H1 (cell line): ENCODE data around the gene PTPRCAP.

Source experiments
- EZH2 ChIP-seq: fragments of 200-600 bp; sonication (generic); IDR thresholded peaks from 2 replicates; pipeline ENCODE4 v1.7.1; 2012; ENCODE audit warnings: low read depth, mild to moderate bottlenecking, moderate library complexity, low read length, inconsistent platforms; ENCODE audit not compliant: severe bottlenecking
- HDAC6 ChIP-seq: IDR thresholded peaks from one replicate; pipeline ENCODE4 v1.7.1; 2012; ENCODE audit warnings: low read depth, mild to moderate bottlenecking, inconsistent platforms, low read length, moderate library complexity
- PHF8 ChIP-seq: fragments of 200-600 bp; sonication (generic); conservative IDR thresholded peaks from 2 replicates; pipeline ENCODE4 v1.7.1; 2012; ENCODE audit warnings: low read depth, mild to moderate bottlenecking, inconsistent platforms, low read length, moderate library complexity
- RAD21 ChIP-seq, 2 experiments: IDR thresholded peaks in 1 of 2; conservative IDR thresholded peaks in 1 of 2; 2 replicates each; pipeline ENCODE4 v1.6.1; 2011; ENCODE audit warnings: low read depth in 2 of 2, low read length in 2 of 2, improper control_type of control experiment in 1 of 2, inconsistent platforms in 1 of 2, mild to moderate bottlenecking in 1 of 2, moderate library complexity in 1 of 2
- RXRA ChIP-seq: IDR thresholded peaks from 2 replicates; pipeline ENCODE4 v1.6.1; 2011; ENCODE audit warnings: low read depth, mild to moderate bottlenecking, low read length, moderate library complexity; ENCODE audit not compliant: insufficient read depth
- SIN3A ChIP-seq, 2 experiments: IDR thresholded peaks in 1 of 2; conservative IDR thresholded peaks in 1 of 2; 2 replicates each; pipeline ENCODE4 v1.6.1; 2011 to 2012; ENCODE audit warnings: low read length in 2 of 2, improper control_type of control experiment in 1 of 2, low read depth in 1 of 2, mild to moderate bottlenecking in 1 of 2
- TAF1 ChIP-seq: IDR thresholded peaks from 2 replicates; pipeline ENCODE4 v1.6.1; 2011; ENCODE audit warnings: mild to moderate bottlenecking, low read depth, low read length
- TEAD4 ChIP-seq: IDR thresholded peaks from 2 replicates; pipeline ENCODE4 v1.6.1; 2012; ENCODE audit warnings: low read depth, low read length, inconsistent platforms, mixed read lengths
- ZNF274 ChIP-seq: IDR thresholded peaks from 2 replicates; pipeline ENCODE4 v1.7.0; 2012; ENCODE audit warnings: low read length, borderline replicate concordance; ENCODE audit errors: extremely low read depth
- TF ChIP-seq, protein P1 (sequence below), 3 experiments: IDR thresholded peaks; 1 replicate in 2 of 3; 2 replicates in 1 of 3; pipeline versions ENCODE4 v1.5.1 to v1.6.1; 2011; ENCODE audit warnings: low read length in 3 of 3, mild to moderate bottlenecking in 3 of 3, inconsistent platforms in 2 of 3, low read depth in 1 of 3, moderate library complexity in 1 of 3; ENCODE audit not compliant: insufficient read depth in 1 of 3; ENCODE audit errors: control extremely low read depth in 1 of 3

- TF ChIP-seq RAD21 (IDR thresholded peaks at IDR 0.05 in 1 of 2, conservative IDR thresholded peaks at IDR 0.05 in 1 of 2; ENCODE audit: low read depth in 2 of 2, low read length in 2 of 2) (no peak), HDAC6 (no peak), SIN3A (conservative IDR thresholded peaks at IDR 0.05 in 1 of 2, IDR thresholded peaks at IDR 0.05 in 1 of 2; ENCODE audit: low read depth in 1 of 2, low read length in 2 of 2) (no peak), ZNF274 (no peak), EZH2 (no peak), RXRA (no peak), PHF8 (no peak), TAF1 (no peak), TEAD4 (no peak)
- TF ChIP-seq, protein P1, sequence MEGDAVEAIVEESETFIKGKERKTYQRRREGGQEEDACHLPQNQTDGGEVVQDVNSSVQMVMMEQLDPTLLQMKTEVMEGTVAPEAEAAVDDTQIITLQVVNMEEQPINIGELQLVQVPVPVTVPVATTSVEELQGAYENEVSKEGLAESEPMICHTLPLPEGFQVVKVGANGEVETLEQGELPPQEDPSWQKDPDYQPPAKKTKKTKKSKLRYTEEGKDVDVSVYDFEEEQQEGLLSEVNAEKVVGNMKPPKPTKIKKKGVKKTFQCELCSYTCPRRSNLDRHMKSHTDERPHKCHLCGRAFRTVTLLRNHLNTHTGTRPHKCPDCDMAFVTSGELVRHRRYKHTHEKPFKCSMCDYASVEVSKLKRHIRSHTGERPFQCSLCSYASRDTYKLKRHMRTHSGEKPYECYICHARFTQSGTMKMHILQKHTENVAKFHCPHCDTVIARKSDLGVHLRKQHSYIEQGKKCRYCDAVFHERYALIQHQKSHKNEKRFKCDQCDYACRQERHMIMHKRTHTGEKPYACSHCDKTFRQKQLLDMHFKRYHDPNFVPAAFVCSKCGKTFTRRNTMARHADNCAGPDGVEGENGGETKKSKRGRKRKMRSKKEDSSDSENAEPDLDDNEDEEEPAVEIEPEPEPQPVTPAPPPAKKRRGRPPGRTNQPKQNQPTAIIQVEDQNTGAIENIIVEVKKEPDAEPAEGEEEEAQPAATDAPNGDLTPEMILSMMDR (IDR thresholded peaks at IDR 0.05; ENCODE audit: control extremely low read depth in 1 of 3, insufficient read depth in 1 of 3, low read depth in 1 of 3, low read length in 3 of 3): no peak
Observed at GRCh38 chr11:67433536-67434394, 3.7 kb downstream of the PTPRCAP start.
